ENCODE results near the gene AUTS2. TPM values are rescaled to one million over a fixed set of nuclear protein-coding genes. Genes with fewer than 3 reads are reported as not detected.

Gene AUTS2
- total and polyA plus RNA-seq, 9 of the 15 experiments (the other 6 are each of a cell fraction or from before 2014, with no cell fraction given) = 0.58 TPM; not detected in 8

DNA sequence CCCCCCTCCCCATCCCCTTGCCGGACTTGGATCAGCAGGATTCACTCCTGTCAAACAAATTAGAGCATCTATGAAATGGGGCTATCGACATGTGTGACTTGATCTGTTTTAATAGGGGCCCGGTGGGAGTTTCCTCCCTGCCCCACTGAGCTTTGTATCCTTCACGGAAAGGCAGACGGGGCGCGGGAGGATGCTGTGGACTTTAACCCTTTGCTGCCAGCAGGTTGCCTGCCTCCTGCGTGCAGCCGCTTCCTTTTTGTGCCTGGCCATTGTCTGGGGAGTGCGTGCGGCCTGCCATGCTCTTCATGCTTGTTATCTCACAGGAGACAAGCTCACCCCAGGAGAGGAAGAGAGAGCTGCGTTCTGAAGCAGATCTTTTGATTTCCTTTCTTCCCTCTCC lies 1020.9 kb downstream of the AUTS2 start:
- Histone ChIP-seq H3K9me1 (ENCODE audit: control insufficient read depth, insufficient read depth, low read length) (no peaks in the 10 kb centered on the region), H3K79me2 (ENCODE audit: control insufficient read depth, insufficient read depth, low read length) (no peaks in the 10 kb centered on the region), H3K36me3 (ENCODE audit: control insufficient read depth, insufficient read depth, low read length) (no peaks in the 10 kb centered on the region), H3K27me3 (ENCODE audit: control insufficient read depth in 2 of 2, insufficient read depth in 2 of 2, low read length in 2 of 2) (peaks cover 17 to 57% of the 10 kb centered on the region in 2 experiments), H3K4me1 (replicated peaks in 1 of 2; ENCODE audit: control insufficient read depth in 2 of 2, insufficient read depth in 2 of 2, low read length in 2 of 2) (peaks cover 0 to 3% of the 10 kb centered on the region in 2 experiments; a peak in 2 of 5 replicates), H3K4me3 (no peak overlapping the region), H3K9me3 (replicated peaks; ENCODE audit: control insufficient read depth, insufficient read depth, low read depth, low read length) (no peaks in the 10 kb centered on the region), H3K27ac (ENCODE audit: extremely low read depth, low read depth, low read length) (no peak overlapping the region), H3K9ac (ENCODE audit: insufficient read depth in 1 of 2, low read depth in 2 of 2, low read length in 2 of 2) (no peak overlapping the region), H3K4me2 (ENCODE audit: insufficient read depth, low read length) (no peak overlapping the region), H2AFZ (ENCODE audit: low read depth, low read length) (no peak overlapping the region), H4K20me1 (replicated peaks; ENCODE audit: control insufficient read depth, insufficient read depth, low read length) (0 out of 2 replicates have a peak, but pooled peaks cover 8% of the 10 kb centered on the region)
- ATAC-seq (no peak), DNase-seq (ENCODE audit: extremely low read depth in 1 of 4, low spot score in 3 of 4) (no peak), FAIRE-seq (no peak)
- ChIA-PET POLR2A (no interaction called here), CTCF (ENCODE audit: low intra/inter-chr PET ratio) (no interaction called here)
- WGBS (ENCODE audit: insufficient coverage, low coverage, missing lambda C conversion rate) = 0% methylated on average over 11 of the region's 12 CpGs
- in situ Hi-C loops (cut with MboI) (no loop called here), intact Hi-C loops (cut with micrococcal nuclease) (no loop called here)
- BruUV-seq (replicated peaks) = no TSS peak
- no peak for TF ChIP-seq BCL6 (CRISPR knock-in tag; IDR thresholded peaks at IDR 0.05)
- no peak for TF ChIP-seq SMAD1 (IDR thresholded peaks at IDR 0.05; ENCODE audit: low read depth, low read length, partially characterized antibody)
- TF ChIP-seq, protein P1, sequence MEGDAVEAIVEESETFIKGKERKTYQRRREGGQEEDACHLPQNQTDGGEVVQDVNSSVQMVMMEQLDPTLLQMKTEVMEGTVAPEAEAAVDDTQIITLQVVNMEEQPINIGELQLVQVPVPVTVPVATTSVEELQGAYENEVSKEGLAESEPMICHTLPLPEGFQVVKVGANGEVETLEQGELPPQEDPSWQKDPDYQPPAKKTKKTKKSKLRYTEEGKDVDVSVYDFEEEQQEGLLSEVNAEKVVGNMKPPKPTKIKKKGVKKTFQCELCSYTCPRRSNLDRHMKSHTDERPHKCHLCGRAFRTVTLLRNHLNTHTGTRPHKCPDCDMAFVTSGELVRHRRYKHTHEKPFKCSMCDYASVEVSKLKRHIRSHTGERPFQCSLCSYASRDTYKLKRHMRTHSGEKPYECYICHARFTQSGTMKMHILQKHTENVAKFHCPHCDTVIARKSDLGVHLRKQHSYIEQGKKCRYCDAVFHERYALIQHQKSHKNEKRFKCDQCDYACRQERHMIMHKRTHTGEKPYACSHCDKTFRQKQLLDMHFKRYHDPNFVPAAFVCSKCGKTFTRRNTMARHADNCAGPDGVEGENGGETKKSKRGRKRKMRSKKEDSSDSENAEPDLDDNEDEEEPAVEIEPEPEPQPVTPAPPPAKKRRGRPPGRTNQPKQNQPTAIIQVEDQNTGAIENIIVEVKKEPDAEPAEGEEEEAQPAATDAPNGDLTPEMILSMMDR (IDR thresholded peaks at IDR 0.05 in 2 of 3, conservative IDR thresholded peaks at IDR 0.05 in 1 of 3; ENCODE audit: insufficient read depth in 2 of 3, low read depth in 1 of 3, low read length in 3 of 3) = no peak
- TF ChIP-seq MBD2 (IDR thresholded peaks at IDR 0.05; ENCODE audit: borderline replicate concordance, low read depth) = no peak
- TF ChIP-seq, protein P2, sequence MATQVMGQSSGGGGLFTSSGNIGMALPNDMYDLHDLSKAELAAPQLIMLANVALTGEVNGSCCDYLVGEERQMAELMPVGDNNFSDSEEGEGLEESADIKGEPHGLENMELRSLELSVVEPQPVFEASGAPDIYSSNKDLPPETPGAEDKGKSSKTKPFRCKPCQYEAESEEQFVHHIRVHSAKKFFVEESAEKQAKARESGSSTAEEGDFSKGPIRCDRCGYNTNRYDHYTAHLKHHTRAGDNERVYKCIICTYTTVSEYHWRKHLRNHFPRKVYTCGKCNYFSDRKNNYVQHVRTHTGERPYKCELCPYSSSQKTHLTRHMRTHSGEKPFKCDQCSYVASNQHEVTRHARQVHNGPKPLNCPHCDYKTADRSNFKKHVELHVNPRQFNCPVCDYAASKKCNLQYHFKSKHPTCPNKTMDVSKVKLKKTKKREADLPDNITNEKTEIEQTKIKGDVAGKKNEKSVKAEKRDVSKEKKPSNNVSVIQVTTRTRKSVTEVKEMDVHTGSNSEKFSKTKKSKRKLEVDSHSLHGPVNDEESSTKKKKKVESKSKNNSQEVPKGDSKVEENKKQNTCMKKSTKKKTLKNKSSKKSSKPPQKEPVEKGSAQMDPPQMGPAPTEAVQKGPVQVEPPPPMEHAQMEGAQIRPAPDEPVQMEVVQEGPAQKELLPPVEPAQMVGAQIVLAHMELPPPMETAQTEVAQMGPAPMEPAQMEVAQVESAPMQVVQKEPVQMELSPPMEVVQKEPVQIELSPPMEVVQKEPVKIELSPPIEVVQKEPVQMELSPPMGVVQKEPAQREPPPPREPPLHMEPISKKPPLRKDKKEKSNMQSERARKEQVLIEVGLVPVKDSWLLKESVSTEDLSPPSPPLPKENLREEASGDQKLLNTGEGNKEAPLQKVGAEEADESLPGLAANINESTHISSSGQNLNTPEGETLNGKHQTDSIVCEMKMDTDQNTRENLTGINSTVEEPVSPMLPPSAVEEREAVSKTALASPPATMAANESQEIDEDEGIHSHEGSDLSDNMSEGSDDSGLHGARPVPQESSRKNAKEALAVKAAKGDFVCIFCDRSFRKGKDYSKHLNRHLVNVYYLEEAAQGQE (IDR thresholded peaks at IDR 0.05; ENCODE audit: borderline replicate concordance) = no peak
- TF ChIP-seq, protein P2 (CRISPR knock-in tag; IDR thresholded peaks at IDR 0.05; ENCODE audit: low read depth) = no peak
- TF ChIP-seq KAT8 (IDR thresholded peaks at IDR 0.05; ENCODE audit: low read depth) = no peak
- TF ChIP-seq LCOR (CRISPR knock-in tag; IDR thresholded peaks at IDR 0.05) = no peak
